ENCODE results near the gene GPAM.
A peak's percentile ranks its signal among the peaks of the same experiment; 100 is the strongest.

DNA sequence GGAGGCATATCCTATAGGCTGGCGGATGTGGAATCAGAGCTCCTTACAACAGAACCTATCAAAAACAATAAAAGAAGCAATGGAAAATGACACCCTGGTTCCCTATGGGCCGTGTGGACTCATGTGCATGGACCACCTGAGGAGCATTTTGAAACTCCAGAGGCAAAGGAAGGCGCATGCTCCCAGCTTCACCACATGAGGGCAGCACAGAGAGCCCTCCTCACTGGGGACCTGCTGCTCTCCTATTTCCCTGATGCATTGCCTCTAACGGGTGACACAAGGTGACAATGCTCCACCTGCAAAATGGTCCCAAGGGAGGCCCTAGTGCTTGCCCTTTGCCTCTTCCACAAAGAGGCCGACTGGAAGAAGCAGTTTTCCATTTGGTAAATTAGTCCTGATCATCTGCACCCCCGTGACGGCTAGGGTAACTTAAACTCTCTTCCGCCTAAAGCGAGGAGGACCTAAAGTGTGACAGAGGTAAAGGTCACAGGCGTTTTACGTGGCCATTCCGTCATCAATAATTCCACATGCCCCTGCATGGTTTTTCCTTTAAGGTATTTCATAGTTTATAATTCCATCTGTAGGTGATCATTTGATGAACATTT lies 67.7 kb downstream of the GPAM start:
- TF ChIP-seq, protein P1, sequence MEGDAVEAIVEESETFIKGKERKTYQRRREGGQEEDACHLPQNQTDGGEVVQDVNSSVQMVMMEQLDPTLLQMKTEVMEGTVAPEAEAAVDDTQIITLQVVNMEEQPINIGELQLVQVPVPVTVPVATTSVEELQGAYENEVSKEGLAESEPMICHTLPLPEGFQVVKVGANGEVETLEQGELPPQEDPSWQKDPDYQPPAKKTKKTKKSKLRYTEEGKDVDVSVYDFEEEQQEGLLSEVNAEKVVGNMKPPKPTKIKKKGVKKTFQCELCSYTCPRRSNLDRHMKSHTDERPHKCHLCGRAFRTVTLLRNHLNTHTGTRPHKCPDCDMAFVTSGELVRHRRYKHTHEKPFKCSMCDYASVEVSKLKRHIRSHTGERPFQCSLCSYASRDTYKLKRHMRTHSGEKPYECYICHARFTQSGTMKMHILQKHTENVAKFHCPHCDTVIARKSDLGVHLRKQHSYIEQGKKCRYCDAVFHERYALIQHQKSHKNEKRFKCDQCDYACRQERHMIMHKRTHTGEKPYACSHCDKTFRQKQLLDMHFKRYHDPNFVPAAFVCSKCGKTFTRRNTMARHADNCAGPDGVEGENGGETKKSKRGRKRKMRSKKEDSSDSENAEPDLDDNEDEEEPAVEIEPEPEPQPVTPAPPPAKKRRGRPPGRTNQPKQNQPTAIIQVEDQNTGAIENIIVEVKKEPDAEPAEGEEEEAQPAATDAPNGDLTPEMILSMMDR (IDR thresholded peaks at IDR 0.05) = peak; percentile 68 to 85 (median 82)
- no peak for TF ChIP-seq POLR2A (IDR thresholded peaks at IDR 0.05)

Data from right lobe of liver (tissue), 4 donors.